Dendritic cell treated with granulocyte-macrophage colony-stimulating factor and Interleukin-4, amounts not matched to agents 40 ng/mL and 50 ng/mL, for 4 days (primary cell): ENCODE data around the gene IGF2.
"Not testable (repeated sequence)": the region's sequence is repeated elsewhere in the genome, so short reads cannot be mapped to it uniquely, and the experiment has no call there.

Experiments
- H3K27ac Mint-ChIP-seq: one replicate; pipeline ENCODE4 v1.8.0; 2022; ENCODE audit warnings: mild to moderate bottlenecking, mixed read lengths
- H3K27me3 Mint-ChIP-seq: one replicate; pipeline ENCODE4 v1.8.0; 2022; ENCODE audit warnings: mild to moderate bottlenecking, mixed read lengths
- H3K36me3 Mint-ChIP-seq: one replicate; pipeline ENCODE4 v1.8.0; 2022; ENCODE audit warnings: low read depth, mixed read lengths
- H3K4me1 Mint-ChIP-seq: one replicate; pipeline ENCODE4 v1.8.0; 2022; ENCODE audit warnings: low read depth, mixed read lengths
- H3K4me3 Mint-ChIP-seq: one replicate; pipeline ENCODE4 v1.8.0; 2022; ENCODE audit warnings: mild to moderate bottlenecking, moderate library complexity, mixed read lengths
- H3K9me3 Mint-ChIP-seq: one replicate; pipeline ENCODE4 v1.8.0; 2022; ENCODE audit warnings: mixed read lengths
- intact Hi-C: fragments of 100-400 bp; cut with micrococcal nuclease; formaldehyde crosslinking; loops from one replicate; pipeline ENCODE4 v1.15.0; 2022

IGF2 gene, protein sequence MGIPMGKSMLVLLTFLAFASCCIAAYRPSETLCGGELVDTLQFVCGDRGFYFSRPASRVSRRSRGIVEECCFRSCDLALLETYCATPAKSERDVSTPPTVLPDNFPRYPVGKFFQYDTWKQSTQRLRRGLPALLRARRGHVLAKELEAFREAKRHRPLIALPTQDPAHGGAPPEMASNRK

DNA sequence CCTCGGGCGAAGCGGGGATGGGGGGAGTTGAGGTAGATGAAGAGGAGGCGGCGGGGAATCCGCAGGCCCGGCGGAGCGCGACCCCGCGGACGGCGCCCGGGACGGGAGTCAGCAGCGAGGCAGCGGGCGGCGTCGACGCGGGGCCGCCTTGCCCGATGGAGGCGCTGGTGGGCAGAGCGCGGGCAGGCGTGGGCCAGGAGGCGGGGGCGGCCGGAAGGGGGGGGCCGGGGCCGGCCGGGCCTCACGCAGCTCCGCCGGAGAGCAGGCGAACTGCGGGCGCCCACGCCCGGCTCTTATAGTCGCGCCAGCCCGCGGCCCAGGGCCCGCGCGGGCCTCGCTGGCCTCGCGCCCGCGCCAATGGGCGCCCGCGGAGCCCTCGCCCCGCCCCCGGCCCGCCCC is at the start of gene IGF2:
IGF2 (minus strand) TSS at position 267 of the 399 bp plus-strand sequence. CDS start 3,866 bp downstream, outside the sequence.
- peaks cover 83% of the 10 kb centered on the region for H3K27me3 Mint-ChIP-seq
- peaks cover 5% of the 10 kb centered on the region for H3K4me1 Mint-ChIP-seq
- H3K36me3 Mint-ChIP-seq = no peaks in the 10 kb centered on the region
- intact Hi-C loops = no loop called here
- H3K4me3 Mint-ChIP-seq = no peak within 1 kb of the TSS
- H3K27ac Mint-ChIP-seq = no peak within 1 kb of the TSS
- no peaks in the 10 kb centered on the region for H3K9me3 Mint-ChIP-seq

DNA sequence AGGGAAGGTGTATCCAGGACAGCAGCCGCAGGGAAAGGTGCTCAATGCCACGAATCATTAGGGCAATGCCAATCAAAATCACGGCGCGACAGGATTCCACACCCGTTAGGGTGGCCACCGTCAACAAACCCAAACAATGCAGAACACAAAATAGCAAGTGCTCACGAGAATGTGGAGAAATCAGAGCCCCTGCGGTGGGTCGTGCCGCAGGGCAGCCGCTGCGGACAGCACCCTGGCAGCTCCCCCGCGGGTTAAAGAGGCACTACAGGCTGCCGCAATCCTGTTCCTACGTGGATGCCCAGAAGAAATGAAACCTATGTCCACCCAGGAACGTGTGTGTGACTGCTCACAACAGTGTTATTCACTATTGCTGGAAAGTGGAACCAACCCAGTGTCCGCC is 49.6 kb upstream of the IGF2 start:
- H3K27me3 Mint-ChIP-seq = peaks cover 25% of the 10 kb centered on the region
- H3K36me3 Mint-ChIP-seq = no peaks in the 10 kb centered on the region
- H3K4me1 Mint-ChIP-seq = peaks cover 6% of the 10 kb centered on the region
- no peaks in the 10 kb centered on the region for H3K9me3 Mint-ChIP-seq
- no peak overlapping the region for H3K27ac Mint-ChIP-seq
- intact Hi-C loops = no loop called here
- no peak overlapping the region for H3K4me3 Mint-ChIP-seq

DNA sequence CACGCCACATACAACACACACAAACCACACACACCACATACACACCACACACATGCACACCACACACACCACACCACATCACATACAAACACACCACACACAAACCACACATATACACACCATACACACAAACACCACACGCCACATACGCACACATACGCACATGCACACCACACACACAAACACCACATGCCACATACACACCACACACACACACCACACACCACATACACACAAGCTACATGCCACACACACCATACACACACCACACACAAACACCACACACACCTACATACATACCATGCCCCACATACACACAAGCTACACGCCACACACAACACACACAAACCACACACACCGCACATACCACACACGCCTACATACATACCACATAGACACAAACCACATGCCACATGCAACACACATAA is 48.1 kb upstream of the IGF2 start:
- H3K4me3 Mint-ChIP-seq = no peak overlapping the region
- H3K27ac Mint-ChIP-seq = no peak overlapping the region
- H3K9me3 Mint-ChIP-seq = no peaks in the 10 kb centered on the region
- intact Hi-C loops = loop anchor here (2.0 kb wide), 1 partner anchor 234 kb away; no protein-coding TSS in a partner anchor
- peaks cover 6% of the 10 kb centered on the region for H3K4me1 Mint-ChIP-seq
- H3K36me3 Mint-ChIP-seq = no peaks in the 10 kb centered on the region
- peaks cover 27% of the 10 kb centered on the region for H3K27me3 Mint-ChIP-seq

DNA sequence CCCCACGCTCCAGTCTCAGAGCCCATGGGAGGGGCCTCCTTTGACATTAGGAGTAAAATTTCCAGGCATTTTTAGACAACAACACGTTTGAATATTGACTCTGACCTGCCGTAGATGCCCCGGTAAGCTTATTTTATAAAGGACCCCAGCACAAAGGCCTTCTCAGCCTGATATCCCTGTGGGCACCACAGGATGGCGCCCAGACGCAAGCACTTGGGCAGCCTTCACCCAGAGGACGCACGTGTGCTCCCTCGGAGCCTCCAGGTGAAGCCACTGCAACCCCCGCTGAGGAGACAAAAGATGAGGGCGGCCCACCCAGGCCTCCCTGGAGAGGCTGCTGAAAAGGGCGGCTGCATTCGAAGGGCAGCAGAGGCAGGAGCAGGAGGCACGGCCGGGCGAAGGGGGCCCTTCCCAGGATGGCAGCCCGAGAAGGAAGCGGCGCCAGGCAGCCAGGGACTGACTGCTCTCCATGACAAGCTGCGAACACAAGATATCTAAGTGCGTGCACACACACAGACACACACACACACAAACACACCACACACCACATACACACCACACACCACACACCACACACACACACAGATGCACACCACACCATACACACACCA is 47.6 kb upstream of the IGF2 start:
- H3K27me3 Mint-ChIP-seq = peaks cover 27% of the 10 kb centered on the region
- H3K36me3 Mint-ChIP-seq = no peaks in the 10 kb centered on the region
- intact Hi-C loops = loop anchor here (2.0 kb wide), 1 partner anchor 234 kb away; no protein-coding TSS in a partner anchor
- peaks cover 6% of the 10 kb centered on the region for H3K4me1 Mint-ChIP-seq
- H3K27ac Mint-ChIP-seq = no peak overlapping the region
- no peak overlapping the region for H3K4me3 Mint-ChIP-seq
- H3K9me3 Mint-ChIP-seq = no peaks in the 10 kb centered on the region

DNA sequence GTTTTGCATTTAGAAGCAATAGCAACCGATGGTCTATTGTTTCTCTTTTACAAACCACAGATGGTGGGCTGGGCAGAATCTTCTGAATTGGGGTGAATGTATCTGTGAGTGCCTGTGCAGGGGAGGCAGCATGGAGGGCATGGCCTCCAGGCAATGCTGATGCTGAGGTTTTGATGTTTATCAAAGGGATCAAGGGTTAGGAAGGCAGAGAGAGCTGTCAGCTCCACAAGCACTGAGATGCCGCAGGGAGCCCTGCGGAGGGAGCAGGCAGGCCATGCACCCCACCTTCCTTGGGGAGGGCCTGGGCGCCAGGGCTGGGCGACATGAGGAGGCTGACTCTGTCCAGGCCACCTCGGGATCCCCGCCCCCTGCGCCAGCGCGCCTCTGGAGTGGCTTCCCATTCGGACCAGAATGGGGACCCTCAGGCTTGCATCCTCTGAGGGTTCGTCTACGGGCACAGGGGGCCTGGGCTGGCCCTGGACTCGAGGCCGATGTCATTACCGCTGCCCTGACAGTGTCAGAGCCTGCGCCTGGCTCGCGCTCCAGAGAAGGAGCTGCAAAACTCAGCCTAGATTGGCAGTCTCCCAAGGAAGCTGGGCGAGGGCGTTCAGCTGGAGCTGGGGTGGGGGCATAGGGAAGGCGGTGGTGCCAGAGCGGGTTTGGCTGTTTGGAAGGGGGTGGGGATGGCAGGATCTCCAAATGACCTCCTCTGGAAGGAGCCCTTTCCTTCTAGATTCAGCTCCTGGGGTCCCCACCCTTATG is 46.3 kb upstream of the IGF2 start:
- H3K27ac Mint-ChIP-seq = no peak overlapping the region
- no peaks in the 10 kb centered on the region for H3K4me1 Mint-ChIP-seq

DNA sequence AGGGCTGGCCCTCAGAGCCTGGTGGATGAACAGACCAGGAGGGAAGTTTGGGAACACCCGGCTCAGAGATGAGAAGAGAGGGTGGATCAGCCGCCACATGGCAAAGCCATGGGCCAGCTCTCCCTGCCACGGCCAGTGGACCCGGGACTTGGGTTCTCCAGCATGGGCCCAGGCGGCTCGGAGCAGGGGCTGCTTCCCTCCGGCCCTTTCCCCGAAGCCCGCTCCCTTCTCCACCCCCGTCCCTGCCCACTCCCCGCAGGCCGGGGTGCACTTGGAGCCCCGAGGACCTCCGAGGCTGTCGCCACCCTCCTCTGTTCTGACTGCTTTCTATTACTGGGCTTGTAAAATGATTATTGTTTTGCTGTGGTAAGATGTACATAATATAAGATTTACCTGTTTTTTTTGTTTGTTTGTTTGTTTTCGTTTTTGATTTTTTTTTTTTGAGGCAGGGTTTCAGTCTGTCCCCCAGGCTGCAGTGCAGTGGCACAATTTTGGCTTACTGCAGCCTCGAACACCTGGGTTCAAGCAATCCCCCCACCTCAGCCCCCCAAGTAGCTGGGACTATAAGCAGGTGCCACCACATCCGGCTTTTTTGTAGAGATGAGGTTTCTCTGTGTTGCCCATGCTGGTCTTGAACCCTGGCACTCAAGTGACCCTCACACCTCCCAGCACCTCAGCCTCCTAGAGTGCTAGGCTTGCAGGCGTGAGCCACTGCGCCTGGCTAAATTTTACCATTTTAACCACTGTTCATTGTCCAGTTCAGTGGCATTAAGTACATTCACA is 43.7 kb upstream of the IGF2 start:
- no peaks in the 10 kb centered on the region for H3K4me1 Mint-ChIP-seq
- peaks cover 23% of the 10 kb centered on the region for H3K27me3 Mint-ChIP-seq
- intact Hi-C loops = no loop called here
- no peaks in the 10 kb centered on the region for H3K9me3 Mint-ChIP-seq
- H3K36me3 Mint-ChIP-seq = no peaks in the 10 kb centered on the region
- H3K27ac Mint-ChIP-seq = no peak overlapping the region
- no peak overlapping the region for H3K4me3 Mint-ChIP-seq

More for the DNA sequence above, 46.3 kb upstream of the IGF2 start:
- intact Hi-C loops = loop anchor here (2.0 kb wide), 1 partner anchor 235 kb away; no protein-coding TSS in a partner anchor
- Mint-ChIP-seq H3K9me3 (no peaks in the 10 kb centered on the region), H3K36me3 (no peaks in the 10 kb centered on the region), H3K4me3 (no peak overlapping the region), H3K27me3 (peaks cover 26% of the 10 kb centered on the region)

DNA sequence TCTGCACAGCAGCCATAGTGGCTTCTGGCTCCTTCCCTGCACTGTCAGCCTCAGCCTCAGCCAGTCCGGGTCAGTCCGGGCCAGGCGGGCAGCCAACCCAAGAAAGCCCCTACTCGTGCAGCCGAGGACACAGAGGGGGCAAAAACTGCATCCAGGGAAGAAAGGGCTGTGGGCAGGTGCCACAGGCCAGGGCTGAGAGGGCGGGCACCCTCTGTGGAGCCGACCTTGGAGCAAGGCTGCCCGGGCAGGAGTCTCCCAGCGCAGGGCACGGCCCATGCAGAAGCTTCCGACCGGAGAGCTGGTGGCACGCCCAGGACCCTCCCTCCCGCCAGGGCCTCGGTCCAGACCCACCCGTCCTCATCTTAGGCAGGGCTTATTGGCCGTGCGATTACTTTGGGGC is 42.9 kb upstream of the IGF2 start:
- Mint-ChIP-seq H3K36me3 (no peaks in the 10 kb centered on the region), H3K9me3 (no peaks in the 10 kb centered on the region), H3K4me3 (no peak overlapping the region), H3K27ac (no peak overlapping the region), H3K4me1 (no peaks in the 10 kb centered on the region), H3K27me3 (peaks cover 26% of the 10 kb centered on the region)
- intact Hi-C loops = no loop called here

DNA sequence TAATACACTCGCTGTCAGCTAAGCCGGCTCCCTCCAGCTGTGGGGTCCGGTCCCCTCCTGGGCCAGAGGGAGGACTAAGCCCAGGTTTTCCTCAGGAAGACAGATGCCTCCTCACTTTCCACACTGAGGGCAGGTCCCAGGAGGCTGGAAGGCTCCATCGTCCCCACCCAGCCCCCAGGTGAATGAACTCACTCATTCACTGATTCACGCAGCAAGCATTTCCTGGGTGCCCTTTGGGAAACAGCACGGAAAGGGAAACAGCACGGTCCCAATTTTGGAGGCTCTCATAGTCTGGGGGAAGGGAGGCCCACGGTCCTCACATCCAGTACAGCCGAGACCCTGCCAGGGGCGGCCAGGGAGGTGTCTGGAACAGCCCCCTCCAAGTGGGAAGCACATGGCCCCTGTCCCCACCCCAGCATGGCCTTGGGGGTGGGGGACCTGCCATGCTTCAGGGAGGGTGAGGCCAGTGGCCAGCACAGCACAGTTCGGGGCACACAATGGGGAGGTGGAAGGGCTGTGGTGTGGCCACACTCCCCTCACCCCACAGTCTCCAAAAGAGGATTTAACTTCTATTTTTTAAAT is 41.7 kb upstream of the IGF2 start:
- Mint-ChIP-seq H3K4me1 (no peaks in the 10 kb centered on the region), H3K9me3 (no peaks in the 10 kb centered on the region), H3K27ac (no peak overlapping the region), H3K27me3 (peaks cover 26% of the 10 kb centered on the region), H3K4me3 (no peak overlapping the region), H3K36me3 (no peaks in the 10 kb centered on the region)
- intact Hi-C loops = no loop called here

DNA sequence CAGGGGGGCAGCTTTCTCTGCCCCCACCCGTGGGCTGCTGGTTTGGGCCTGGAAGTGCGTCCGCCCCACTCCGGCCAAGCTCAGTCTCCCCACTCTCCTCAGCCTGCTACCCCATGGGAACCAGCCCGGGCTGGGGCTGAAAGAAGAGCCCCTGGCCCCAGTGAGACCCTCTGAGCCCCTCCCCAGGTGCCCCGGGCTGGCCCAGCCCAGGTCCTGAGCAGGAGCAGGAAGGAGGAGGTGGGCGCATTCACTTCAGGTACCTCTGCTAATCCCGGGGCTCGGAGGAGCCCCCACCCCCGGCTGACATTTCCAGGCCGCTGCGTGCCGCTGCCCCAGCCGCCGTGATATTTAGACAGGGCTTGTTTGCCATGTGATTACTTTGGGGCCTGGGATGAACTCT is 41.2 kb upstream of the IGF2 start:
- H3K27ac Mint-ChIP-seq = no peak overlapping the region

DNA sequence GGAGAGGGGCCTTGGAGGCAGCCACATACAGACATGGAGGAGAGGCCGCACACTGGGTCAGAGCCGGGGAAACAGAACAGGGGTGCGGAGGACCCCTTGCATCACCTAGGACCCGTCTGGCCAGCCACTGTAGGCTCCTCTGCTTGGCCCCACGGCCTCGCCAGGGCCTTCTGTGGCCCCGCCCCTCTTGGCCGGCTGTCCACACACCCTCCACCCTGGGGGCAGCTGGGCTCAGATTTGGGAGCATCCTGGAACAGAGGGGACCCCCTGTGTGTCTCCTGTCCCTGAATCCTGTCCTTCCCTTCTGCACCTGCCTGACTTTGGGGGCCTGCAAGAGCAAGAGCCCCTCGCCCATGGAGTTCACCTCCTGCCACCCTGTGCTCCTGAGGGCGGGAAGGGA is 40.3 kb upstream of the IGF2 start:
- no peaks in the 10 kb centered on the region for H3K36me3 Mint-ChIP-seq
- intact Hi-C loops = no loop called here
- H3K27ac Mint-ChIP-seq = no peak overlapping the region
- H3K9me3 Mint-ChIP-seq = no peaks in the 10 kb centered on the region
- H3K4me3 Mint-ChIP-seq = no peak overlapping the region
- peaks cover 15% of the 10 kb centered on the region for H3K27me3 Mint-ChIP-seq
- no peaks in the 10 kb centered on the region for H3K4me1 Mint-ChIP-seq

More for the DNA sequence above, 41.2 kb upstream of the IGF2 start:
- no peak overlapping the region for H3K4me3 Mint-ChIP-seq
- intact Hi-C loops = no loop called here
- H3K4me1 Mint-ChIP-seq = no peaks in the 10 kb centered on the region
- H3K36me3 Mint-ChIP-seq = no peaks in the 10 kb centered on the region
- H3K27me3 Mint-ChIP-seq = peaks cover 22% of the 10 kb centered on the region
- no peaks in the 10 kb centered on the region for H3K9me3 Mint-ChIP-seq

DNA sequence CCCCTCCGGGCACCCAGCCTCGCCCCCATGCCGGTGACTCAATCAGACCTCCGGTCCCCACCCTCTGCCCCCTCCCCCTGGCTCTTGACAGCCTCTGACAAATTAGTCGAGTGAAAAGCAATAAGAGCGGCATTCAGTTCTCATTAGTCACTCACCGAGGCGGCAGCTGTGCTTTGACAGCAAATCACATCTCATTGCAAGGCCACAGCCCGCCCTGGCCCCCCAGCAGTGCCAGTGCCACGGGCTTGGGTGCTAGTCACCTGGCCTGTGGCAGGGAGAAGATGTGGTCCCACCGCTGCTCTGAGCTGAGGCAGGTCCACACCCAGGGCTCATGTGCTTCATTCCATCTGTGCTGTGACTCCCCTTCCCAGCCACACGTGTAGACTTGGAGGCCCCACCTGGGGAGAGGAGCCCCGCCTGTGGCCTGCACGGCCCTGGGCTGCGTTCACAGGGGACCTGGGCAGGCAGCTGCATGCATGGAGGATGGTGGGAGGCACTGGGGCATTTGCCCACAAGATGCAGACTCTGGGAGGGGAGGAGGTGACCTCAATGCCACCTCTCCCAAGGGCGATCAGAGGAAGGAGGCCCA is 39.8 kb upstream of the IGF2 start:
- intact Hi-C loops = no loop called here
- Mint-ChIP-seq H3K4me3 (no peak overlapping the region), H3K4me1 (no peaks in the 10 kb centered on the region), H3K36me3 (no peaks in the 10 kb centered on the region), H3K27ac (no peak overlapping the region), H3K9me3 (no peaks in the 10 kb centered on the region), H3K27me3 (peaks cover 17% of the 10 kb centered on the region)

DNA sequence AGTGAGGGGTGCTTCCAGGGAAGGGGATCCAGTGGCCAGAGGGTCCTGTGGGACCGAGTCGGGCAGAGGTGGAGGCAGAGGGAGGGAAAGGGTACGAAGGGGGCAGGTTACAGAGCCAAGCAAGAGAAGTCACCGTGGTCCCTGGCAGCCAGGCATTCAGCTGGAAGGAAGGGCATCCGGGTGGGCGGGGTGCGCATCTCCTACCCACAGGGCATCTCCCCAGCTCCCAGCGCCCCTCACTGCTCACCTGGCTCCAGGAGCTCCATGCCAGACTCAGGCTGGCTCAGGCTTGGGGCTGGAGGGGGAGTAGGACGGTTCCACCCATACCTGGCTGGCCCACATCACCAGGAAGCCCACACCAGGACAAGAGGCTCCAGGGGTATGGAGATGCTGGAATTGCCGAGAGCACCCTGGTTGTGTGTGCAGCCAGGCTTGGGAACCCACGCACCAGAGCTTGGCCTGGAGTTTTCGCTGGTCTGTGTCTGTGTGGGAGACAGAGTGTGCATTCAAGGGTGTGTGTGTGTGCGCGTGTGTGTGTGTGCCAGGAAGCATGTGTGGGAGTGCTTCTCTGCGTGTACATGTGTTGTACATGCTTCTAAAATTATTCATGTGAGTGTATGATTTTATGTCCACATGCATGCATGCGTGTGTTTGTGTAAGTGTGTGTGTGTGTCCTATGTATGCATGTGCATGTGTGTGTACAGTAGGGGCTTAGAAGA is 39.0 kb upstream of the IGF2 start:
- not testable (repeated sequence) for H3K36me3 Mint-ChIP-seq

DNA sequence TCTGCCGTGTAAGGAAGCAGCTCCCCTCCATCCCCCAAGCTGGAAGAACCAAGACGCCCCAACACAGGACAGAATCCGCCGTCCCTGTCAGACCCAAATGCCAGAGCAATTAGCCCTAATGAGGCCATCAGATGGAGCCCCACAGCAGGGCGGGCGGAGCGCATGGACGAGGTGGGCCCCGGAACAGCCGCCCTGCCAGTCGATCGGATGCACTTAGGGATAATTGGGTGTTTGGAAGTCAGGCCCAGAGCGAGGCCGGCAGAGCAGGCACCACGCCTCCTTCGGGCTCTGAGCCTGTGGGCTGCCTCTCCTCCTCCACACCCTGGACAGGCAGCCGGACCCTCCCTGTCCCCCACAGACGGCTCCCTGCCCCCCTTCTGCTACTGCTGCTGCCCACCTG is 37.9 kb upstream of the IGF2 start:
- intact Hi-C loops = no loop called here
- peaks cover 17% of the 10 kb centered on the region for H3K27me3 Mint-ChIP-seq
- no peaks in the 10 kb centered on the region for H3K4me1 Mint-ChIP-seq
- no peaks in the 10 kb centered on the region for H3K36me3 Mint-ChIP-seq
- H3K27ac Mint-ChIP-seq = no peak overlapping the region
- H3K9me3 Mint-ChIP-seq = no peaks in the 10 kb centered on the region
- H3K4me3 Mint-ChIP-seq = no peak overlapping the region

More for the DNA sequence above, 39.0 kb upstream of the IGF2 start:
- H3K27me3 Mint-ChIP-seq = peaks cover 15% of the 10 kb centered on the region
- intact Hi-C loops, H3K4me1 Mint-ChIP-seq, H3K27ac Mint-ChIP-seq, H3K9me3 Mint-ChIP-seq, H3K4me3 Mint-ChIP-seq: not testable (repeated sequence)
